PC-9 (cell line): ENCODE measurements around the gene DRAM1. TPM values are rescaled to one million over a fixed set of nuclear protein-coding genes. Genes with fewer than 3 reads are reported as not detected.

Experiments used
- BruUV-seq: library from RNA; stranded (reverse); fragments of 400-500 nt; replicated peaks from 2 replicates; lab custom pipeline; 2021; lab: Mats Ljungman, UMichigan
- CTCF ChIA-PET: fragments of 300-600 bp; sonication (Branson Sonifier 250); formaldehyde crosslinking; loops from one replicate; lab custom pipeline; 2022; ENCODE audit warnings: antibody characterized with exemption; lab: Charles Lee
- POLR2A ChIA-PET: fragments of 300-600 bp; sonication (Branson Sonifier 250); formaldehyde crosslinking; loops from one replicate; lab custom pipeline; 2022; ENCODE audit warnings: antibody characterized with exemption; ENCODE audit not compliant: unreplicated experiment; lab: Charles Lee
- DNase-seq, 2 experiments: peaks; one replicate each; pipeline versions ENCODE4 v3.0.0 to v3.0.0-alpha.2; 2015 to 2022; ENCODE audit warnings: mixed read lengths in 1 of 2
- H2AFZ ChIP-seq: fragments of 200-600 bp; sonication (generic); 2 replicates; pipeline ENCODE4 v1.8.1; 2017; ENCODE audit warnings: antibody characterized with exemption
- H3F3A ChIP-seq: fragments of 200-600 bp; sonication (generic); 2 replicates; pipeline ENCODE4 v1.8.1; 2017; ENCODE audit warnings: antibody characterized with exemption, mild to moderate bottlenecking, low read depth; ENCODE audit not compliant: insufficient read depth
- H3K27ac ChIP-seq: fragments of 200-600 bp; sonication (generic); 2 replicates; pipeline ENCODE4 v1.6.1; 2016; ENCODE audit warnings: mixed run types
- H3K27me3 ChIP-seq: fragments of 200-600 bp; sonication (generic); 2 replicates; pipeline ENCODE4 v1.6.1; 2016; ENCODE audit warnings: low read depth, mixed run types; ENCODE audit not compliant: insufficient read depth
- H3K36me3 ChIP-seq: fragments of 200-600 bp; sonication (generic); 2 replicates; pipeline ENCODE4 v1.6.1; 2016; ENCODE audit warnings: low read depth, mixed run types
- H3K4me1 ChIP-seq: fragments of 200-600 bp; sonication (generic); replicated peaks from 2 replicates; pipeline ENCODE4 v1.6.1; 2016; ENCODE audit warnings: mixed run types; ENCODE audit not compliant: insufficient read depth
- H3K4me2 ChIP-seq: fragments of 200-600 bp; sonication (generic); 2 replicates; pipeline ENCODE4 v1.6.1; 2017; ENCODE audit warnings: mixed run types
- H3K4me3 ChIP-seq: fragments of 200-600 bp; sonication (generic); 2 replicates; pipeline ENCODE4 v1.6.1; 2016; ENCODE audit warnings: mixed run types
- H3K79me2 ChIP-seq: fragments of 200-600 bp; sonication (generic); 2 replicates; pipeline ENCODE4 v1.6.1; 2017; ENCODE audit warnings: low read depth, mixed run types
- H3K9me2 ChIP-seq: fragments of 200-600 bp; sonication (generic); 2 replicates; pipeline ENCODE4 v1.8.1; 2017; ENCODE audit warnings: mild to moderate bottlenecking; ENCODE audit not compliant: insufficient read depth
- H3K9me3 ChIP-seq: fragments of 200-600 bp; sonication (generic); 2 replicates; pipeline ENCODE4 v1.8.1; 2016; ENCODE audit warnings: low read depth; ENCODE audit not compliant: insufficient read depth
- H4K20me1 ChIP-seq: fragments of 200-600 bp; sonication (generic); 2 replicates; pipeline ENCODE4 v1.8.1; 2017; ENCODE audit not compliant: insufficient read depth
- CTCF ChIP-seq: fragments of 200-600 bp; sonication (generic); conservative IDR thresholded peaks from 2 replicates; pipeline ENCODE4 v1.6.1; 2017; ENCODE audit warnings: mixed run types, antibody characterized with exemption, mild to moderate bottlenecking, moderate library complexity
- EZH2 ChIP-seq: fragments of 200-600 bp; sonication (generic); IDR thresholded peaks from 2 replicates; pipeline ENCODE4 v1.8.0; 2017; ENCODE audit warnings: antibody characterized with exemption, low read depth
- intact Hi-C: fragments of 100-400 bp; cut with micrococcal nuclease; formaldehyde crosslinking; loops from one replicate; pipeline ENCODE4 v1.10.0; 2022; ENCODE audit not compliant: unreplicated experiment
- total RNA-seq: library from RNA; stranded (reverse); gene quantifications from 2 replicates; pipeline ENCODE4 v1.2.3, GENCODE V29; 2021

Gene DRAM1
- total RNA-seq, 1 experiment from 2014 or later, result 6.2 TPM

- POLR2A ChIA-PET, result no interaction called here
- no TSS peak for BruUV-seq
Measured at GRCh38 chr12:101923045-101923718, 45.8 kb downstream of the DRAM1 start.

GRCh38 chr12:101924618-101925017 is 47.2 kb downstream of the DRAM1 start:
- Histone ChIP-seq H3F3A (no peaks in the 10 kb centered on the region), H3K79me2 (no peaks in the 10 kb centered on the region), H3K4me3 (no peak overlapping the region), H4K20me1 (no peaks in the 10 kb centered on the region), H3K27ac (no peak overlapping the region), H3K36me3 (no peaks in the 10 kb centered on the region), H3K9me3 (no peaks in the 10 kb centered on the region), H3K4me1 (no peaks in the 10 kb centered on the region), H2AFZ (no peak overlapping the region), H3K4me2 (peak overlapping the region; percentile 6; the same call in 1 of the 2 replicates), H3K27me3 (no peaks in the 10 kb centered on the region), H3K9me2 (no peaks in the 10 kb centered on the region)
- TF ChIP-seq EZH2 (no peak), CTCF (no peak)
- no peak for DNase-seq
- no TSS peak for BruUV-seq
- CTCF ChIA-PET, result no interaction called here
- intact Hi-C loops, result no loop called here
- POLR2A ChIA-PET, result no interaction called here

More at GRCh38 chr12:101923045-101923718, 45.8 kb downstream of the DRAM1 start:
- CTCF ChIA-PET, result no interaction called here
- Histone ChIP-seq H3K4me3 (no peak overlapping the region), H3K36me3 (no peaks in the 10 kb centered on the region), H3K79me2 (no peaks in the 10 kb centered on the region), H3K9me3 (no peaks in the 10 kb centered on the region), H3F3A (no peaks in the 10 kb centered on the region), H3K9me2 (no peaks in the 10 kb centered on the region), H3K4me1 (no peaks in the 10 kb centered on the region), H4K20me1 (no peaks in the 10 kb centered on the region), H3K4me2 (no peak overlapping the region), H2AFZ (no peak overlapping the region), H3K27me3 (no peaks in the 10 kb centered on the region), H3K27ac (no peak overlapping the region)
- intact Hi-C loops, result no loop called here
- DNase-seq, result no peak
- no peak for TF ChIP-seq EZH2
- no peak for TF ChIP-seq CTCF

DNA sequence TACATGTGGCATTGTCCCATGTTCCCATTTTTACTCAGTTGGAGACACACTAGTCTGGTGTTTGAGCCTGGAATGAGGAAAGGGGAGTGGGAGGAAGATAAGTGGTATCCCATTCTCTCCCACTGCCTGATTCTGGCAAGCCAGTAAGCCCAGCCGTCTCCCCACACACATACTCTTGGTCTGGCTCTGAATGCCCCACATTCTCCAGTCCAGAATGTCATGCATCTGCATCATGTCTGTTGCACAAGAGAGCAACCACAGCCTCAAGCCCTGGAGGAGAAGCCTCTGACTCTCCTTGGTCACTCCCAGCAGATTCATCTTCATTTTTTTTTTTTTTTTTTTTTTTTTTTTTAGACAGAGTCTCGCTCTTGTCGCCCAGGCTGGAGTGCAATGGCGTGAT is 48.0 kb downstream of the DRAM1 start:
- ChIA-PET POLR2A (no interaction called here), CTCF (no interaction called here)
- Histone ChIP-seq H3K4me2 (peak overlapping the region; percentile 6; the same call in 1 of the 2 replicates), H4K20me1 (no peaks in the 10 kb centered on the region), H3K9me3 (no peaks in the 10 kb centered on the region), H3K36me3 (no peaks in the 10 kb centered on the region), H3K4me1 (no peaks in the 10 kb centered on the region), H2AFZ (no peak overlapping the region), H3K4me3 (no peak overlapping the region), H3K27me3 (no peaks in the 10 kb centered on the region), H3K9me2 (no peaks in the 10 kb centered on the region), H3K79me2 (no peaks in the 10 kb centered on the region), H3F3A (no peaks in the 10 kb centered on the region), H3K27ac (no peak overlapping the region)
- TF ChIP-seq EZH2, result no peak
- intact Hi-C loops, result no loop called here
- BruUV-seq, result no TSS peak
- DNase-seq, result peak in 1 of 2 experiments; percentile 48
